Hippocampal formation (tissue), 2 donors: ENCODE data around the gene RASAL2.

Experiments
- DNase-seq, 2 donors: peaks; one replicate each; lab custom pipeline; 2025; lab: John Stamatoyannopoulos, UW

The RASAL2 gene

DNA sequence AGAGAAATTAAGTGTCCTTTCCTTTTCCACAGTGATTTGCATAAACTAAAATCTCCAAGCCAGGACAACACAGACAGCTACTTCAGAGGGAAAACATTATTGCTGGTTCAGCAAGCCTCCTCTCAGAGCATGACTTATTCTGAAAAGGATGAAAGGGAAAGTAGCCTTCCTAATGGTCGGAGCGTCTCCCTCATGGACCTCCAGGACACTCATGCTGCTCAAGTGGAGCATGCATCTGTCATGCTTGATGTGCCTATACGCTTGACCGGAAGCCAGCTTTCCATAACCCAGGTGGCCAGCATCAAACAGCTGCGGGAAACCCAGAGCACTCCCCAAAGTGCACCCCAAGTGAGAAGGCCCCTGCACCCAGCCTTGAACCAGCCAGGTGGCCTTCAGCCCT, 363.7 kb downstream of the RASAL2 start:
- no peak for DNase-seq

DNA sequence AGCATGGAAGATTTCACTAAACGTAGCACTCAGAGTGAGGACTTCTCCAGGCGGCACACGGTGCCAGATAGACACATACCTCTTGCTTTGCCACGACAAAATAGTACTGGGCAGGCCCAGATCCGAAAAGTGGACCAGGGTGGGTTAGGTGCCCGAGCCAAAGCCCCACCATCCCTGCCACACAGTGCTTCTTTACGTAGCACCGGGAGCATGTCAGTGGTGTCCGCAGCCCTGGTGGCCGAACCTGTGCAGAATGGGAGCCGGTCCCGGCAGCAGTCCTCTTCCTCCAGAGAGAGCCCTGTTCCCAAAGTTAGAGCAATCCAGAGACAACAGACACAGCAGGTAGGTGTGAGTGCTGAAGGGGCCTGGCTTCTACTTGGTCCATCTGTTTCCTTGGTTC, 364.3 kb downstream of the RASAL2 start:
- no peak for DNase-seq

DNA sequence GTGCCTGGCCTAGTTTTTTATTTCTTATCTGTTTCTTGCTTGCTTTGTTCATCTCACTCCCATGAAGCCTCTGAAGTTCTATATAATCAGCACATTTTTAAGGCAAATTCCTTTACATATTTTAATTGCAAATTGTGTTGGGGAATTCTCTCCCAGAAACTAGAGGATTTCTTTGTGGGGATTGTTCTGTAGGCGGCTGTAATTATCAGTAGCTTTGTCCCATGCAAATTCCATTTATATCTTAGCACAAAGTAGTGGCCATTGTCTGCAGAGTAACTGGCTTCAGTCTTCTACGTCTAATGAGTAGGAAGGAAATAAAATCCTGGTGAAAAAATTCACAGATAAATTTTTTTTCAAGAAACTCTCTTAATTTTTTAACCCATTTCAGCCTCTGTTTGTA, 367.2 kb downstream of the RASAL2 start:
- no peak for DNase-seq

- no peak for DNase-seq
Observed at GRCh38 chr1:178461701-178462100, 367.8 kb downstream of the RASAL2 start.

DNA sequence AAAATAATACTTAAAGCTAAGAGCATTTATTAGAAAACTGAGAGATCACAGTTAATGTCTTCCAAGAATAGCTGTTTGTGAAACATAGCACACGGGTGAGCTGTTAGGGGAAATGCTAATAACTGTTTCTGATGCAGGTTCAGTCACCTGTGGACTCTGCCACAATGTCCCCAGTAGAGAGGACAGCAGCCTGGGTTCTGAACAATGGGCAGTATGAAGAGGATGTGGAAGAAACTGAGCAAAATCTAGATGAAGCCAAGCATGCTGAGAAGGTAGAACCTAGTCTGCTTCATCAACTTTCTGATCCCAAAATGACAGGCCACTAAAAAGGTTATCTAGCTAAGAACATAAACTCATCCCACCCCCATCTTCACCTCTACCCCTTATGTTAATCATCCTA, 370.2 kb downstream of the RASAL2 start:
- DNase-seq, result no peak

GRCh38 chr1:178464566-178464965, 370.7 kb downstream of the RASAL2 start:
- no peak for DNase-seq

DNA sequence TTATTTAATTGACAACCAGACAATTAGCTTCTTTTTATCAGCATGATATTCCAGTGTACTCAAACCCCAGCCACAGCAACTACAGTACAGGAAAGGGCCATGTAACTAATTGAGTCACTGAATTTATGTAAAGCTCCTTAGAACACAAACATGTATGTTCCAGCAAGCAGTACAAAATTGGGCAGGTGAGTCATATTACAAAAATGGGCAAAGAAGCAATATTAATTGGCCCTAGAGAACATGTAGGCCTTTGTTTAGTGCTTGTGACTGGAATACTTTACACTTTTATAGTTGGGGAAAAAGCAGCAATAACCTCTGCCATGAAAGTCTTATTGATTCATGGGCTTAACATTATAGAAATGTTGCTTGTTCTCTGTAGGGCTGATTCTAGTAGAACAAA, 371.1 kb downstream of the RASAL2 start:
- no peak for DNase-seq

GRCh38 chr1:178467837-178468236, 373.9 kb downstream of the RASAL2 start:
- no peak for DNase-seq

DNA sequence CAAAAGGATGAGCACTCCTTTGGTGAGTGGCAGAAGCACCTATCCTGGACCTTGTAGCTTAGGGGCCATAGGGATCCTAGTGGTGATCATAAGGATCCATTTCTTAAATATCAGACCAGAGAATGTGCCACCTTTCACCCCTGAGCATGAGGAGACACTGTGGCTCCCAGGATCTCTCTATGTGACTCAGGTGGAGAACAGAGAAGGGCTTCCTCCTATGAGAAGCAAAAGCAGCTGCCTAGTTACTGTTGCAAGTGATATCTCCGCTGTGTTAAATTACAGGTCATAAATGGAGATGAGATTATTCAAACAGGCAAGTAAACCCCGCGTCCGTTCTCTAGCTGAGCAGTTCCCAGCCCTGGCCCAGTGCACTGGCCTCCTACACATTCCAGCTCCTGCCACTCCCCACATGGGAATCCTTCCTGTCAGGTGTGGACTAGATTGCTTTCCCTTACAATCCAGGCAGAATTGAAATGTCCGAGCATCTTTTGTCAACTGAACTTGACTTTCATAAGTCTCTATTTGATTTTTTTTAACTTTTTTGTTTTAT, 376.6 kb downstream of the RASAL2 start:
- no peak for DNase-seq

GRCh38 chr1:178472531-178472930, 378.6 kb downstream of the RASAL2 start:
- DNase-seq, result no peak

- DNase-seq, result no peak
Observed at GRCh38 chr1:178477373-178477772, 383.5 kb downstream of the RASAL2 start.

DNA sequence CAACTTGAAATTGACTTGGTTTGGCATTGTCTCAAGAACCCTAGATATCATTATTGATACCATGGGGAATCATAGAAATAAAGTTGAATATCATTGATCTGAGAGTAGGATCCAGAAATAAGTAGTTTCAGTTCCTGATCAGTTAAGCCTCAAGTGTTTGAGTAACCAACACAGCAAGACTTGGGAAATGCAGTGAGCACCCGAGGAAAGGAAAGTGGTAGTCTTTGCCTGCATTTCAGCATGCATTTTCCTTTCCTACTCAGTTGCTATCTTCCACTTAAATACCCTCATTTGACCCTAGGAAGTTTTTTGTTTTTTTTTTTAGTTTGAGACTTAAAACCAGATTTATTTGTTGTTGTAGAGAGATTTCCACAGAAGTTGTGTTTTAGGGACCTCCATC, 383.9 kb downstream of the RASAL2 start:
- DNase-seq, result no peak

DNA sequence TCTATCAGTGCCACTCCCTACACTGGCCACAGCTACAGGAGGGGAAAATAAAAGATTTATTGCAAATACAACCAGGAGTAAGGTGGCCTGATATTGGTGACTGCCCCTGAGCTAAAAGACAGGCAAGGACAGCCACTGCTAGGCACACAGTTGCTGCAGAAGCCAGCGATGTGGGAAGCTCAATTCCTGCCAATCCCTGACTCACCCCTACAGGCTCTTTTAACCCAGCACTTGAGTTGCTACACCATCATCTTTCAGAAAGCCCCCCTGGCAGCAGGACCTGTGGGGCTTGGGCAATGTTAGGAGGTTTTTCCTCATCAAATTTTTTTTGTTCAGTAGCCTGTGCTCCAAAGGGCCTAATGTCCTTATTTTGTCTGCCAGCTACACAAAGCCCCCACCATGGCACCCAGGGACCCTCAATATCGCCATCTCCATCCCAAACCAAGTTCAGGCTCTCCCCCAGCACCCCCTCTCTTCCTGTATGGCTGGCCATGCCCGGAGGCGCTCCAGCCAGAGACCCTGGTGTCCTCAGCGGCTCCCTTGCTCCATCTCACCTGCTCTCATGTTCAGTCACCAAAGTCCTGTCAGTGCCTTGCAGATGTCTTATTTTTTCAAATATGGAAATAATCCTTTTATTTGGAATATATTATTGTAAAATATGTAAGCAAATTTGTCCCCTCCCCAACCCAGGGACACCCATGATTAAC, 389.5 kb downstream of the RASAL2 start:
- no peak for DNase-seq

- DNase-seq, result no peak
Observed at GRCh38 chr1:178484698-178485225, 390.9 kb downstream of the RASAL2 start.

GRCh38 chr1:178485541-178485981, 391.7 kb downstream of the RASAL2 start:
- DNase-seq, result no peak

DNA sequence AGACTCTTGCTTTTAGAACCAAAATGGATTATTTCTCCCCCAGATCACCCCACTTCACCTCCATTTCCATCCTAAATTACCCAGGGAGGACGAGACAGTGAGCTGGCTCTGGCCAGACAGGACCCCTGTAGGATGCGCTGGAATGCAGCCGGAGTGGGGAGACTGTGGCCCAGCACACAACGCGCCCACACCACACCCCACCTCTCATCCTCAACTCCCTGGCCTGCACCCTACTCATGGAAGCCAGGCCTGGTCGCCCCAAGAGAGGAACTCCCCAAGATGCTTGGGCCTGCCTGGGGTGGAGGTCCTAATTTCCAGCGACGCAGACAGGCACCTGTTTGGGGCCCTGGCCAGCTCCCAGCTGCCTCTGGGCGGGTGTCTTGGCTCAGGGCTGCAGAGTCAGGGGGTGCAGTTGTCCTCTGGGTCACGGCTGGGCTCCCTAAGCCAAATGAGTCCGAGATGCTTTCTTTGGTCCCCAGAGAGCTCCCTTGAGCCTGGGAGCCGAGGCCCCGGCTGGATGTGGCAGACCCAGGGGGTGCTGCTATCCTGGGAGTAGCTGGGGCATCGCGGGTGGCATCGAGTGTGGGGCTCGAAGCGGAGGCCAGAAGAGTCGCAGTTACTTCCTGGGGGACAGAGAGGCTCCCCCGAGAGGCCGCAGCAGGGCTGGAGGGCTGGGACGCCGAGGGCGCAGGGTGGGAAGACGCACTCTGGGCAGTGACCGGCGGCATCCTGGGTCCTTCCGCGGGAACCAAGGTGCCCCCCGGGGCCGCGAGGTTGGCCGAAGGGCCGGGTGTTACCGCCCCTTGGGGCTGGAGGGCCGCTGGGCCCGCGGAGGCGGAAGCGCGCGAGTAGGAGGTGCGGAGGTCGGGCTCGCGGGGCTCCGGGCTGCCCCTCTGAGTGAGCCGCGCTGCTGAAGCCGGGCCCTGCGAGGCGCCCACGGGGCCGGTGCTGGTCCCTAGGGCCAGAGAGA, 392.5 kb downstream of the RASAL2 start:
- DNase-seq, result no peak

- no peak for DNase-seq
Observed at GRCh38 chr1:178487070-178487615, 393.2 kb downstream of the RASAL2 start.

DNA sequence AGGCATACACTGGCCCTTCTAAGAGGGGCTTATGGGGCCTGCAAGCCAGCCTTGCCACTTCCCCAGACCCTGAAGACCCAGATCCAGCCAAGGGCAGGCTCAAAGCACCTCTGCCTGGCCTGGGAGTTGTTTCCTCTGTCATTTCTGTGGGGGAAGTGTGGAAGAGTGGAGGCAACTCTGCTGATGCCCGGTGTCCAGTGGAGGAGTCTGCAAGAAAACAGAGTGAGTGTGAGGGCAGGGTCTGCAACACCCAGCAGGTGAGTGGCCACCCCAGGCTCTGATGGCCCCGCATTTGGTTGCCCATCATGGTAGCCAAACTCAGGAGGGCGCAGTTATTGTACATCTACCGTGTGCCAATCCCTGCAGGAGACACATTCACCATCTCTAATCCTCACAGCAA, 394.5 kb downstream of the RASAL2 start:
- DNase-seq, result no peak

- DNase-seq, result no peak
Observed at GRCh38 chr1:178489399-178489798, 395.5 kb downstream of the RASAL2 start.

DNA sequence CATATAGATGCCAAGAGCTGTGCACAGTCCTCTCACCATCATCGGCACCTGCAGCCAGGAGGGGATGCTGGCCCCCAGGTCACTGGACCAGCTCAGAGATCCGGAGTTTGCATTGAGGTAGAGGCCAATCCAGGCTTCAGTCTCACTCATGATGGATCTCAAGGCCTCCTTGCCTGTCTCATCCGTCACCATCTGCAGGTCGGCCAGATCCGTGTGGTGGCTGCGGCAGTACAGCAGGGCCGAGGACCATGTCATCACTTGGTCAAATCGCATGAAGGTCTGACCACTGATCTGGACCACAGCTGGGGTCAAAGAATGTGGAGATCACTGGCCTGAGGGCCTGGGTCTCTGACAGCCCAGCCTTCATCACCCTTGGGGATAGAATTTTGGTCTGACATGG, 396.2 kb downstream of the RASAL2 start:
- DNase-seq, result no peak

- no peak for DNase-seq
Observed at GRCh38 chr1:178490967-178491366, 397.1 kb downstream of the RASAL2 start.

DNA sequence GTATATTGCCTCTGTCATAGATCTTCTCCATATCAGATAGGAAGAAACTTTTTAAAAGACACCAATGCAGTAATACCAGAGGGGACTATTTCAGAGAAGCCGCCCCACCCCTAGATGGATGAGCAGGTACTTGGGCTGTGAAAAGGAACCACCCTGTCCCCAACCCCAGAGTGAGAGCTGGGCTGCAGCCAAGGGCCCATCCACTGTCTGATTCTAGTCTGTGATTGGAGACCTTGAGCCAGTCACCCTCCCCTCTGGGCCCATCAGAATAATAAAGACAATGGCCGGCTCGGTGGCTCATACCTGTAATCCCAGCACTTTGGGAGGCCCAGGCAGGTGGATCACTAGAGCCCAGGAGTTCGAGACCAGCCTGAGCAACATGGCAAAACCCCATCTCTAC, 397.8 kb downstream of the RASAL2 start:
- no peak for DNase-seq
